Endothelial cell of umbilical vein (primary cell): Measurements from ENCODE around the gene CCHCR1.

ENCODE experiments used
- CTCF ChIP-seq, 2 donors: IDR thresholded peaks; 1 replicate in 1 of 2; 2 replicates in 1 of 2; pipeline ENCODE4 v1.5.1; 2011; ENCODE audit warnings: low read length in 2 of 2, mild to moderate bottlenecking in 2 of 2, moderate library complexity in 2 of 2, control low read depth in 1 of 2, inconsistent platforms in 1 of 2, low read depth in 1 of 2; ENCODE audit not compliant: insufficient read depth in 1 of 2; ENCODE audit errors: extremely low read depth in 1 of 2
- EZH2 ChIP-seq: IDR thresholded peaks from 2 replicates; pipeline ENCODE4 v1.6.1; 2012; ENCODE audit warnings: borderline replicate concordance, low read depth, mild to moderate bottlenecking, moderate library complexity, low read length, inconsistent platforms; ENCODE audit not compliant: severe bottlenecking
- FOS ChIP-seq: IDR thresholded peaks from 2 replicates; pipeline ENCODE4 v1.6.1; 2011; ENCODE audit warnings: mild to moderate bottlenecking, low read length, moderate library complexity, borderline replicate concordance; ENCODE audit not compliant: insufficient read depth
- GATA2 ChIP-seq: IDR thresholded peaks from 2 replicates; pipeline ENCODE4 v1.7.0; 2011; ENCODE audit warnings: low read depth, mild to moderate bottlenecking, moderate library complexity, mixed read lengths, low read length; ENCODE audit not compliant: insufficient read length, insufficient read depth
- JUN ChIP-seq: IDR thresholded peaks from 2 replicates; pipeline ENCODE4 v1.6.1; 2011; ENCODE audit warnings: borderline replicate concordance, low read depth; ENCODE audit not compliant: insufficient read length, insufficient read depth
- MYC ChIP-seq: IDR thresholded peaks from one replicate; pipeline ENCODE4 v1.6.1; 2011; ENCODE audit warnings: mild to moderate bottlenecking, low read depth, low read length
- POLR2A ChIP-seq: IDR thresholded peaks from 2 replicates; pipeline ENCODE4 v1.6.1; 2012; ENCODE audit warnings: low read depth, mild to moderate bottlenecking, control low read depth, low read length
- POLR2AphosphoS5 ChIP-seq: IDR thresholded peaks from 2 replicates; pipeline ENCODE4 v1.6.1; 2012; ENCODE audit warnings: low read depth, mild to moderate bottlenecking, control low read depth, low read length, moderate library complexity; ENCODE audit not compliant: insufficient read depth
- TF ChIP-seq, protein P1 (sequence below): IDR thresholded peaks from 2 replicates; pipeline ENCODE4 v1.6.1; 2011; ENCODE audit not compliant: insufficient read depth, insufficient read length

DNA sequence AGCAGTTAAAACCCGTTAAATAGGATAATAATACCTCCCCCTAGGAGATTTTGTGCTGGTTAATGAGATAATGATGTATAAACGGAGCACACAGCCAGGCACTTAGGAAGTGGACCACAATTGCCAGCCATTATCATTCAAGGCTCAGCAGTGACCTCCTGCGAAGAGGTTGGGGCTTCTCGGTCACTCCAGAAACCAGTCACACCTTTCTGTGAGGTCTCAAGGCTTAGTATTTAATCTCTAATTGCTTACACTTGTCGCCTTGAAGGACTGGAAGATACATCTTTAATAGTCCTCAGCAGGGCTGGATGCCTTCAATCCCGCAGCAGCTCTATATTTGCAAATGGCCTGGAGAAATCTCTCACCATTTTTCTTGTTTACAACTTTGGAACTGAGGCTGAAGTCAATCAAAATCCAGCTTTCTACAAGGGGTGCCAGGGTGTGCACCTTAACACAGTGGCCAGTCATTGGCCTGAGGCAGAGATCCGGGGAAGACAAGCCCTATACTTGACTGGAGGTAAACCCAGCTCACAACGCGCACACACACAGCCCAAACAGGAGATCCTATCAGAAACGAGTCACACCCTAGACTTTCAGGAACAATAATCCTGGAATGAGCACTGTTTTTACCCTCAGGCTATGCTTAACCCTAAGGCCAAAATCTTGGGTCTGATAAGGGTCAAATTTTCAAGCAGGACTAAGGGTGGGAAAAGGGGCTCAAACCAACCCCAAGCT, 11.7 kb upstream of the CCHCR1 start:
- TF ChIP-seq EZH2 (no peak), CTCF (IDR thresholded peaks at IDR 0.05; ENCODE audit: extremely low read depth in 1 of 2, insufficient read depth in 1 of 2, low read depth in 1 of 2, low read length in 2 of 2) (no peak), MYC (no peak), POLR2A (no peak), POLR2AphosphoS5 (no peak), FOS (no peak), GATA2 (no peak), JUN (no peak)
- TF ChIP-seq, protein P1, sequence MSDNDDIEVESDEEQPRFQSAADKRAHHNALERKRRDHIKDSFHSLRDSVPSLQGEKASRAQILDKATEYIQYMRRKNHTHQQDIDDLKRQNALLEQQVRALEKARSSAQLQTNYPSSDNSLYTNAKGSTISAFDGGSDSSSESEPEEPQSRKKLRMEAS: no peak
